Psoas muscle (tissue), 8 donors: Measurements from ENCODE around the gene KCNK7. TPM values are rescaled to one million over a fixed set of nuclear protein-coding genes. Genes with fewer than 3 reads are reported as not detected.
"Not testable (repeated sequence)": the region's sequence is repeated elsewhere in the genome, so short reads cannot be mapped to it uniquely, and the experiment has no call there.

Experiments
- ATAC-seq, 4 donors: fragments of 200-7000 bp; cut with Tn5 transposase; one replicate each; pipeline ENCODE4 v1.9.1; 2020; ENCODE audit warnings: moderate library complexity in 3 of 4, mild to moderate bottlenecking in 2 of 4
- DNase-seq, 2 donors: peaks; one replicate each; pipeline ENCODE4 v3.0.0-alpha.2; 2020
- H3K27ac ChIP-seq: fragments of 200-600 bp; one replicate; pipeline ENCODE4 v1.8.0; 2022
- H3K27me3 ChIP-seq, 3 donors: fragments of 200-600 bp in 1 of 3; one replicate each; pipeline versions ENCODE4 v1.6.1 to v1.8.0; 2013 to 2022; ENCODE audit warnings: low read length in 2 of 3, mild to moderate bottlenecking in 2 of 3, moderate library complexity in 1 of 3; ENCODE audit not compliant: insufficient read depth in 3 of 3
- H3K36me3 ChIP-seq, 2 donors: fragments of 200-600 bp in 1 of 2; one replicate each; pipeline versions ENCODE4 v1.6.1 to v1.8.0; 2013 to 2022; ENCODE audit warnings: low read depth in 1 of 2, mild to moderate bottlenecking in 1 of 2, moderate library complexity in 1 of 2; ENCODE audit not compliant: insufficient read depth in 1 of 2
- H3K4me1 ChIP-seq: fragments of 200-600 bp; one replicate; pipeline ENCODE4 v1.8.0; 2022
- H3K4me3 ChIP-seq: fragments of 200-600 bp; one replicate; pipeline ENCODE4 v1.8.0; 2022; ENCODE audit warnings: mild to moderate bottlenecking
- H3K9me3 ChIP-seq: fragments of 200-600 bp; one replicate; pipeline ENCODE4 v1.8.0; 2022
- WGBS, 3 donors: extraction: QIAGEN DNeasy Blood & Tissue Kit; methylation state at CpG; one replicate each; pipeline versions ENCODE4 v1.1.6 to v1.1.7; 2013; 5-methylcytosine and 5-hydroxymethylcytosine counted together
- intact Hi-C, 2 donors: fragments of 100-400 bp; cut with DNase I; formaldehyde crosslinking; loops; one replicate each; pipeline versions ENCODE4 v1.11.0 to v1.14.2; 2022
- polyA plus RNA-seq, 3 donors: library from polyadenylated mRNA; stranded (reverse); fragments of 200-250 nt; gene quantifications; one replicate each; pipeline ENCODE4 v1.2.3, GENCODE V29; 2013
- total RNA-seq, 4 donors: library from RNA; stranded (reverse); fragmentation: NEBNext Ultra II Directional in 2 of 4; extraction: Animal tissue kit (Norgen Biotek cat#: 25700) in 2 of 4; gene quantifications; one replicate each; pipeline versions ENCODE4 v1.2.1 to v1.2.4, GENCODE V29; 2021 to 2023
- TF ChIP-seq, protein P1 (sequence below): fragments of 200-600 bp; IDR thresholded peaks from one replicate; pipeline ENCODE4 v1.8.0; 2022; ENCODE audit warnings: antibody characterized with exemption
- donor health status: healthy with polysubstance abuse.
- donor health status: DM: no; HTN: no; CAD: no; lungs with moderate emphysema.
- donor health status: Bipolar disorder and iron deficiency.
- donor health status: healthy.
- donor health status: DM: yes; HTN: yes; CAD: no.
- donor health status: DM: no; HTN: no; CAD: no.
- donor health status: DM: no; HTN: no; CAD: no.
- donor health status: DM: yes; HTN: yes; CAD: no.

Gene KCNK7
- total and polyA plus RNA-seq, 7 donors: 0.19 to 1.4 (median 0.41) TPM; not detected in 1

DNA sequence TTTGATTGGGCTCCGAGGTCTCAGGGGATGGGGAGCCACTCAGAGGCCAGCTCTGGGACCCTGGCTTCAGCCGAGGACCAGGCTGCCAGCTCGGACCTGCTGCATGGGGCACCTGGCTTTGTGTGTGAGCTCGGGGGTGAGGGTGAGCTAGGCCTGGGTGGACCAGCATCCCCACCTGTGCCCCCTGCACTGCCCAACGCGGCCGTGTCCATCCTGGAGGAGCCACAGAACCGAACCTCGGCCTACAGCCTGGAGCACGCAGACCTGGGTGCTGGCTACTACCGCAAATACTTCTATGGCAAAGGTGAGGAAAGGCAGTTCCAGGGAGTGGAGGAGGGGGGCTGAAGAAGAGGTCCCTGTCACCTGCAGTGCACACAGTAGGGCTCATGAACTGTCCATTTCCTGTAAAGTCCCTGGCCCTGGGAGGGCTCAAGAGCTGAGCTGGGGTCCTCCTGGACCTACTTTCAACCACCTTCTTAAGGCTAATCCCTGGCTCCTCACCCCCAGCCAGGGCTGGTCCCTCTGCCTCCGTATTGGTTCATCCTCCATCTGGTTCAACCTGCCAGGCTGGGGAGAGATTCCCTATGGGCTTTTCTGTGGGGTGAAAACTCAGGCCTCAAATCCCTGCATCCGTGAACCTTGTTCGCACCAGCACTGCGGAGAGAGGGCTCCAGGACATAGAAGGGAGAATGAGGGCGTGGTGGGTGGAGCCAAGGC, 45.9 kb upstream of the KCNK7 start:
- TF ChIP-seq, protein P1, sequence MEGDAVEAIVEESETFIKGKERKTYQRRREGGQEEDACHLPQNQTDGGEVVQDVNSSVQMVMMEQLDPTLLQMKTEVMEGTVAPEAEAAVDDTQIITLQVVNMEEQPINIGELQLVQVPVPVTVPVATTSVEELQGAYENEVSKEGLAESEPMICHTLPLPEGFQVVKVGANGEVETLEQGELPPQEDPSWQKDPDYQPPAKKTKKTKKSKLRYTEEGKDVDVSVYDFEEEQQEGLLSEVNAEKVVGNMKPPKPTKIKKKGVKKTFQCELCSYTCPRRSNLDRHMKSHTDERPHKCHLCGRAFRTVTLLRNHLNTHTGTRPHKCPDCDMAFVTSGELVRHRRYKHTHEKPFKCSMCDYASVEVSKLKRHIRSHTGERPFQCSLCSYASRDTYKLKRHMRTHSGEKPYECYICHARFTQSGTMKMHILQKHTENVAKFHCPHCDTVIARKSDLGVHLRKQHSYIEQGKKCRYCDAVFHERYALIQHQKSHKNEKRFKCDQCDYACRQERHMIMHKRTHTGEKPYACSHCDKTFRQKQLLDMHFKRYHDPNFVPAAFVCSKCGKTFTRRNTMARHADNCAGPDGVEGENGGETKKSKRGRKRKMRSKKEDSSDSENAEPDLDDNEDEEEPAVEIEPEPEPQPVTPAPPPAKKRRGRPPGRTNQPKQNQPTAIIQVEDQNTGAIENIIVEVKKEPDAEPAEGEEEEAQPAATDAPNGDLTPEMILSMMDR: no peak
- peaks cover 0 to 2% (median 0%) of the 10 kb centered on the region in 3 donors for H3K27me3 ChIP-seq
- H3K9me3 ChIP-seq: no peaks in the 10 kb centered on the region
- 83 to 87% (median 85%) methylated on average over 16 of the region's 16 CpGs for WGBS, 3 donors
- intact Hi-C loops: no loop called here
- peaks cover 0 to 30% of the 10 kb centered on the region in 2 donors for H3K36me3 ChIP-seq
- peaks cover 8% of the 10 kb centered on the region for H3K4me1 ChIP-seq
- no peak overlapping the region for H3K27ac ChIP-seq
- ATAC-seq: no peak
- peak overlapping the region; percentile 78 for H3K4me3 ChIP-seq
- no peak for DNase-seq

DNA sequence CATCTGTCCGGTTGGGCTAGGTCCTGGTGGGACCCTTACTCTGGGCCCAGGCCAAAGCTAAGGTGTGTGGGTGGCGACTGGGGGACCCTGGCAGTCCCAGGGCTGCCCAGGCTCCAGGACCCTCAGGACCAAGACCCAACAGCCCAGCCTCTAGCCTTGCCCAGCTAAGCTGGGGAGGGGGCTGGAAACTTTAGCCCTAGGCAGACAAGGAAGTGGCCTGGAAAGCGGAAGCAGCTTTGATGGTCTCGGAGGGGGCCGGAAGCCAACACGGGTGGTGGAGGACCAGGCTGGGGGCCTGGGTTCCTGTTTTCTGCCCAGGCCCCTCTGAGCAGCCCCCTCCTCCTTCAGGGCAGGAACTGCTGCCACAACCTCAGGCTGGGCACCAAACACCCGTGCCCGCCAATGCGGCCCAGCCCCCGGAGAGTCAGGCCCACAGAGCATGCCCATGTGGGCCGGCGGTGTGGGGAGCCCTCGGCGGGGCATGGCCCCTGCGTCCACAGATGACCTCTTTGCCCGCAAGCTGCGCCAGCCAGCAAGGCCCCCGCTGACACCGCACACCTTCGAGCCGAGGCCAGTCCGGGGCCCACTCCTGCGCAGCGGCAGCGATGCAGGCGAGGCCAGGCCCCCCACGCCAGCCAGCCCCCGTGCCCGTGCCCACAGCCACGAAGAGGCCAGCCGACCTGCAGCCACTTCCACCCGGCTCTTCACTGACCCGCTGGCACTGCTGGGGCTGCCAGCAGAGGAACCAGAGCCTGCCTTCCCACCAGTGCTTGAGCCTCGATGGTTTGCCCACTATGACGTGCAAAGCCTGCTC, 45.1 kb upstream of the KCNK7 start:
- peak overlapping the region; percentile 78 for H3K4me3 ChIP-seq
- TF ChIP-seq, protein P1: no peak
- intact Hi-C loops: no loop called here
- ATAC-seq (no peak), DNase-seq (peak in 1 of 2 donors; percentile 59)
- H3K9me3 ChIP-seq: no peaks in the 10 kb centered on the region
- H3K27me3 ChIP-seq: no peaks in the 10 kb centered on the region
- peaks cover 0 to 34% of the 10 kb centered on the region in 2 donors for H3K36me3 ChIP-seq
- H3K4me1 ChIP-seq: peaks cover 8% of the 10 kb centered on the region
- 75 to 80% (median 78%) methylated on average over 26 to 35 of the region's 35 CpGs for WGBS, 3 donors
- peak overlapping the region; percentile 65 for H3K27ac ChIP-seq

DNA sequence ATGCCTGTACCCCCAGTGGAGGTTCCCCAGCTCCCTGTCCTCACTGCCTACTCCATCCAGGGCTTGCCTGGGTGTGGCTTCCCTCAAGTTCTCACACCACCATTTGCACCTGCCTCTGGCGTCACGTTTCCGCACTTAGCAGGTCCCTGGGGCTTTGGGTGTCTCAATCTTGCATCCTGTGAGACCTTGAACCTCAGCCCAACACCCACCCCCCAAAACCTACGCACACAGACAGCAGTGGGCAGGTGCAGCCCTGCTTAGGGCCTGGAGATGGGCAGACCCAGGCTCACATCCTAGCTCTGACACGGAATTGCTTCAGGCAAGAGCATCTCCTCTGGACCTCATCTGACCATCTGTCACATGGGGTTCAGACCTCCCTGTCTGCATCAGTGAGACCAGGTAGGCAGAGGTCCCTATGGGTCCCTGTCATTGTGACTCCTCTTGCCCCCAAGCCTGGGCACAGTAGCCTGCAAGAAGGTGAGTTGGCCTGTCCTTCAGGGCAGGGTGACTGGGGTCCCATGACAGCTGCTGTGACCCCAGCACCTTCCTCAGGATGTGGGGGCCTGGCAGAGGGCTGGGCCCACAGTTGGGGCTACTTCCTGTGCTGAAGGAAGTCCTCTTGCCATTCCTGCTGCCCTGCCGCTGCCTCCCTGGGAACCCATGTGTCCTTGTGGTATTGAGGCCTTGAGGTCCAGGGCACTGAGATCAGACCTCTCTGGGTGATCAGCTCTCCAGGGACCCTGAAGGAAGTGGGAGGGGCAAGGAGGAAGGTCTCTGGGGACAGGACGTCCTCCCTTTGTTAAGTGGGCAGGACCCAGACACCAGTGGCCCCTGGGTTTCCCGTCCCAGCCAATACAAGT, 44.3 kb upstream of the KCNK7 start:
- no peak for ATAC-seq
- H3K36me3 ChIP-seq: peaks cover 6 to 42% of the 10 kb centered on the region in 2 donors
- H3K27ac ChIP-seq: peak overlapping the region; percentile 75
- peaks cover 8% of the 10 kb centered on the region for H3K4me1 ChIP-seq
- TF ChIP-seq, protein P1: no peak
- WGBS, 3 donors: 59 to 65% (median 65%) methylated on average over 8 of the region's 8 CpGs
- H3K27me3 ChIP-seq: no peaks in the 10 kb centered on the region
- DNase-seq: no peak
- no peaks in the 10 kb centered on the region for H3K9me3 ChIP-seq
- intact Hi-C loops: no loop called here
- H3K4me3 ChIP-seq: peak overlapping the region; percentile 78

DNA sequence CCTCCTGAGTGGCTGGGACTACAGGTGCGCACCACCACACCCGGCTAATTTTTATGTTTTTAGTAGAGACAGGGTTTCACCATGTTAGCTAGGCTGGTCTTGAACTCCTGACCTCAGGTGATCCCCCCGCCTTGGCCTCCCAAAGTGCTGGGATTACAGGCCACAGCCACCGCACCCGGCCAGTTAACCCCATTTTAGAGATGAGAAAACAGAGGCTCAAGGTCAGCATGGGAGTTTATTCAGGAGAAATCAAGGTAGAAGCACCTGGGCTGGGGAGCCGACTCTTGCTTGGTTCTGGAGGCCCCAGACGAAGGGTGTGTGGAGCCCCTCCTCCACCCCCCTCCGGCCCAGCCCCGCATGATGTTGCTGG, 43.6 kb upstream of the KCNK7 start:
- WGBS, 3 donors: 80 to 90% (median 89%) methylated on average over 9 of the region's 9 CpGs
- intact Hi-C loops, ATAC-seq, H3K9me3 ChIP-seq, H3K27me3 ChIP-seq, DNase-seq, H3K4me1 ChIP-seq: not testable (repeated sequence)
- Histone ChIP-seq H3K27ac (peak overlapping the region; percentile 75), H3K36me3 (peaks cover 6 to 48% of the 10 kb centered on the region in 2 donors), H3K4me3 (peak overlapping the region; percentile 78)
